Natural killer cell (primary cell): ENCODE measurements around the gene GJC2. TPM values are rescaled to one million over a fixed set of nuclear protein-coding genes. Genes with fewer than 3 reads are reported as not detected.

Source experiments
- ATAC-seq, 3 donors: fragments of 150-1000 bp in 2 of 3; fragments of 200-7000 bp in 1 of 3; cut with Tn5 transposase; 1 replicate in 1 of 3; 2 replicates in 2 of 3; pipeline ENCODE4 v1.10.0; 2021; ENCODE audit warnings: mild to moderate bottlenecking in 2 of 3, moderate library complexity in 2 of 3
- DNase-seq, 2 donors: peaks; one replicate each; pipeline versions ENCODE4 v3.0.0 to v3.0.0-alpha.2; 2013 to 2021; ENCODE audit warnings: mixed read lengths in 1 of 2
- H3K27ac ChIP-seq: one replicate; pipeline ENCODE4 v1.5.1; 2013; ENCODE audit warnings: mild to moderate bottlenecking, low read length
- H3K27me3 ChIP-seq: one replicate; pipeline ENCODE4 v1.6.1; 2013; ENCODE audit warnings: low read length; ENCODE audit not compliant: control insufficient read depth, insufficient read depth
- H3K36me3 ChIP-seq: one replicate; pipeline ENCODE4 v1.6.1; 2013; ENCODE audit warnings: low read length; ENCODE audit not compliant: control insufficient read depth, insufficient read depth
- H3K4me1 ChIP-seq: one replicate; pipeline ENCODE4 v1.6.1; 2013; ENCODE audit warnings: low read length; ENCODE audit not compliant: control insufficient read depth, insufficient read depth
- H3K4me3 ChIP-seq: one replicate; pipeline ENCODE4 v1.5.1; 2013; ENCODE audit warnings: low read length
- H3K9me3 ChIP-seq: one replicate; pipeline ENCODE4 v1.6.1; 2013; ENCODE audit warnings: low read length; ENCODE audit not compliant: control insufficient read depth, insufficient read depth
- H3K27ac Mint-ChIP-seq, 2 donors: one replicate each; pipeline ENCODE4 v1.8.0; 2022; ENCODE audit warnings: mild to moderate bottlenecking in 2 of 2, mixed read lengths in 2 of 2, moderate library complexity in 1 of 2
- H3K27me3 Mint-ChIP-seq, 2 donors: one replicate each; pipeline ENCODE4 v1.8.0; 2022; ENCODE audit warnings: low read depth in 2 of 2, mixed read lengths in 2 of 2
- H3K36me3 Mint-ChIP-seq: one replicate; pipeline ENCODE4 v1.8.0; 2022; ENCODE audit warnings: mixed read lengths
- H3K4me1 Mint-ChIP-seq, 2 donors: one replicate each; pipeline ENCODE4 v1.8.0; 2022; ENCODE audit warnings: mixed read lengths in 2 of 2
- H3K4me3 Mint-ChIP-seq: one replicate; pipeline ENCODE4 v1.8.0; 2022; ENCODE audit warnings: mild to moderate bottlenecking, moderate library complexity, mixed read lengths
- H3K9me3 Mint-ChIP-seq, 2 donors: one replicate each; pipeline ENCODE4 v1.8.0; 2022; ENCODE audit warnings: mixed read lengths in 2 of 2
- CTCF ChIP-seq: fragments of 200-600 bp; IDR thresholded peaks from one replicate; pipeline ENCODE4 v1.8.0; 2022; ENCODE audit warnings: antibody characterized with exemption
- WGBS: methylation state at CpG from one replicate; pipeline ENCODE4 v1.1.7; 2013; ENCODE audit warnings: missing lambda C conversion rate; ENCODE audit not compliant: insufficient coverage; 5-methylcytosine and 5-hydroxymethylcytosine counted together
- intact Hi-C: fragments of 100-400 bp; cut with micrococcal nuclease; formaldehyde crosslinking; loops from one replicate; pipeline ENCODE4 v1.14.2; 2022
- total RNA-seq, 4 donors: library from RNA; stranded (reverse); fragments of 120-200 nt in 1 of 4; gene quantifications; one replicate each; pipeline versions ENCODE4 v1.2.3 to v1.2.4, GENCODE V29; 2013 to 2022

GJC2 gene
- total RNA-seq, 3 donors from 2014 or later (not counting 1 experiment from before 2014, with no cell fraction given): 1.0 to 2.2 (median 1.7) TPM

- no peak overlapping the region for H3K27ac Mint-ChIP-seq
- Histone ChIP-seq H3K4me3 (no peak overlapping the region), H3K4me1 (no peaks in the 10 kb centered on the region), H3K27ac (no peak overlapping the region), H3K9me3 (peaks cover 3% of the 10 kb centered on the region), H3K27me3 (no peaks in the 10 kb centered on the region), H3K36me3 (no peaks in the 10 kb centered on the region)
- H3K4me1 Mint-ChIP-seq: no peaks in the 10 kb centered on the region
- WGBS: 88% methylated on average over 8 of the region's 8 CpGs
- no peak overlapping the region for H3K4me3 Mint-ChIP-seq
- ATAC-seq (no peak), DNase-seq (no peak)
- H3K27me3 Mint-ChIP-seq: no peaks in the 10 kb centered on the region
- intact Hi-C loops: no loop called here
- TF ChIP-seq CTCF: no peak
- peaks cover 7 to 8% of the 10 kb centered on the region in 2 donors for H3K9me3 Mint-ChIP-seq
- peaks cover 14% of the 10 kb centered on the region for H3K36me3 Mint-ChIP-seq
These were observed 45.4 kb downstream of the GJC2 start for GRCh38 chr1:228194921-228195812.

GRCh38 chr1:228197555-228198147, 47.9 kb downstream of the GJC2 start:
- Histone ChIP-seq H3K4me1 (no peaks in the 10 kb centered on the region), H3K36me3 (no peaks in the 10 kb centered on the region), H3K27ac (no peak overlapping the region), H3K9me3 (peaks cover 3% of the 10 kb centered on the region), H3K27me3 (no peaks in the 10 kb centered on the region), H3K4me3 (no peak overlapping the region)
- H3K4me1 Mint-ChIP-seq: no peaks in the 10 kb centered on the region
- no peak overlapping the region for H3K4me3 Mint-ChIP-seq
- H3K36me3 Mint-ChIP-seq: peaks cover 14% of the 10 kb centered on the region
- H3K27me3 Mint-ChIP-seq: no peaks in the 10 kb centered on the region
- 96% methylated on average over 4 of the region's 4 CpGs for WGBS
- intact Hi-C loops: no loop called here
- TF ChIP-seq CTCF: no peak
- no peak overlapping the region for H3K27ac Mint-ChIP-seq
- no peak for DNase-seq
- ATAC-seq: no peak
- peaks cover 7 to 8% of the 10 kb centered on the region in 2 donors for H3K9me3 Mint-ChIP-seq

GRCh38 chr1:228198977-228199590, 49.4 kb downstream of the GJC2 start:
- no peak overlapping the region for H3K4me3 ChIP-seq
- ATAC-seq: no peak
- no peak overlapping the region for H3K27ac ChIP-seq
- Mint-ChIP-seq H3K4me1 (no peaks in the 10 kb centered on the region), H3K4me3 (no peak overlapping the region), H3K27me3 (no peaks in the 10 kb centered on the region), H3K27ac (no peak overlapping the region), H3K9me3 (peaks cover 7 to 8% of the 10 kb centered on the region in 2 donors), H3K36me3 (peaks cover 14% of the 10 kb centered on the region)
- H3K4me1 ChIP-seq: no peaks in the 10 kb centered on the region
- no peak for DNase-seq
- H3K36me3 ChIP-seq: no peaks in the 10 kb centered on the region
- WGBS: 62% methylated on average over 2 of the region's 2 CpGs
- no peaks in the 10 kb centered on the region for H3K27me3 ChIP-seq
- intact Hi-C loops: no loop called here
- H3K9me3 ChIP-seq: peaks cover 3% of the 10 kb centered on the region
- no peak for TF ChIP-seq CTCF
